Activated CD8-positive, alpha-beta memory T cell treated with anti-CD3 and anti-CD28 coated beads, Interleukin-2, amount 50 U/mL, for 24 hours (primary cell): ENCODE results near the gene USP25.
"Not testable (repeated sequence)": the region's sequence is repeated elsewhere in the genome, so short reads cannot be mapped to it uniquely, and the experiment has no call there.

Source experiments
- DNase-seq: peaks from one replicate; pipeline ENCODE4 v3.0.0-alpha.2; 2020; ENCODE audit errors: extremely low read depth

Gene USP25

DNA sequence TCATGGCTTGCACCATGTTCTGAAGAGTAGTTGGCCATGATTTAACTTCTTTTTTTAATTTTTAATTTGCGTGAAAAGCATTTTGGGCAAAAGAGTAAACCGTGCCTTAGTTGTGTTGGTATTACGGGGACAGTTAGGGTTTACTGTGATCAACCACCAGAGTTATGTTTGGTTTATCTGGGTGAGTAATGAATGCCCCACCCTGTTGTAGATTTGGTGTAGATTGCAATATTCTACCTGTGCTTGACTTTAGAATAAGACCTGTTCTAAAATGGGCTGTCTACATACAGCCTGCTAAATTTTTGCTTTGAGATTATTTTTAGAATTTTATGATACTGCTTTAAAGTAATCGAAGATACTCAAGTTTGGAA, 1.4 kb downstream of the USP25 start:
- DNase-seq, result no peak

DNA sequence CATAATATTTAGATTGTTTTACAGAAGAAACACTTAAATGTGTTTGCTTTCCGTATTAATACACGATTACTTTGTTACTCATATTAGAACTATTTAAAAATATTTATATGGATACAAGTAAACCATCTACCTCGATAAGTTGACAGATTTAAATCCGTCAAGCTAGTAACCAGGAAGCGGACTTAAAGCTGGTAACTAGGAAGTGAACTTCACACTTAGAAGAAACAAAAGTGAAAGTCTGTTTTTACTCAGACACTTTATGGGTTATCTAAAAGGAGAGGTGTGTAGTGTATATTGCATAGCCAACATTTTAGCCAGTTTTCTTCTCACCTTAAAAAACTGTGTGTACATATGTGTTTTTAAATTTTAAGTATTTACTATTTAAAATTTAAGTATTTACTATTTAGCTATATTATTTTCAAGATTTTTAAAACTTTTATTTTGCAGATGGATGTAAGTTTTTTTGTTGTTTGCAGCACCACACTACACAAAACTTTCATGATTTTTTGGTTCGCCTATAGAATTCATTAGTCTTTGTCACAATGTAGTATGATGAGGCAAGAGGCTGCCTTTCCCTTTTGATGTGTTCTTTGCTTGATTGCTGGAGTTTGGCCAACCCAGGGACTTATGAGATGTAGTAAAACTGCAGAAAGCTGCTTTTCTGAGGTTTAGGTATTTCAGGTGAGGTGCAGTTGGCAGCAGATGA, 2.7 kb downstream of the USP25 start:
- no peak for DNase-seq

DNA sequence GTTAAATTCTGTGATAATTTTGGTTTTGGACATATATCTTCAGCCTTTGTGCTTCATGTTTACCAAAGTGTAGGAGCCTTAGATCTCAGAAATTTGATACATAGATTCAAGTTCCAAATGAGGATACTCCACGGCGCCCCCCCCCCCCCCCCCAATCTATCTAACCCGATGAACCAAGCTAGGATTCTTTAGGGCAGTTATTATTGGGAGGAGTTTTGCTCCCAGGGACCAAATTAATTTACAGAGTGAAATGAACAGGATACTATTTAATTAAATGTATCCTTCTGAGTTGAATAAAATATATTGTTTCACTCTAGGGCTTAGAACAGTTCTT, 3.2 kb downstream of the USP25 start:
- DNase-seq, result no peak

DNA sequence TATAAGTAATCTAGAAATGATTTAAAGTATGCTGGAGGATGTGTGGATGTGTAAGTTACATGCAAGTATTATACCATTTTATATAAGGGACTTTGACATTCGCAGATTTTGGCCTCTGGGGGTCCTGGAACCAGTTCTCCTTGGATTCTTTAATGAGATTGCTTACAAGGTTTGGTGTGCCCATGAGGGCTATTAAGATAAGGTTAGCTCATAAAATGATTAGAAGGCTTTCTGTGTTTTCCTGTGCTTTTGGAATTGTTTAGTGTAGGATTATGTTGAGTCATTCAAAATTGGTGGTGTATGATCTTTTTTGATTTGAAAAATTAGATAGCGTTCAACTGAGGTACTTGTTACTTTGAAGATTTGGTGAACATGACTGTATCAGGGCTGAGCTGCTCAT, 5.6 kb downstream of the USP25 start:
- no peak for DNase-seq

DNA sequence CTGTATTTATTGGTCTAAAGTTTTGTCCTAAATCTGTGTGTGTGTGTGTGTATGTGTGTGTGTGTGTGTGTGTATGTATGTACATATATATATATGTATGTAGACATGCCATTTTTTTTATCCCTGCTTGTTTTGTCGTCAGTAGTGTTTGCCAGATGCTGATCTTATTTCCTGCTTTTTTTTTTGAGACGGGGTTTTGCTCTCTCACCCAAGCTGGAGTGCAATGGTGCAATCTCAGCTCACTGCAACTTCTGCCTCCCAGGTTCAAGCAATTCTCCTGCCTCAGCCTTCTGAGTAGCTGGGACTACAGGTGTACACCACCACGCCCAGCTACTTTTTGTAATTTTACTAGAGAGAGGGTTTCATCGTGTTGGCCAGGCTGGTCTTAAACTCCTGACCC, 6.1 kb downstream of the USP25 start:
- DNase-seq, result not testable (repeated sequence)

DNA sequence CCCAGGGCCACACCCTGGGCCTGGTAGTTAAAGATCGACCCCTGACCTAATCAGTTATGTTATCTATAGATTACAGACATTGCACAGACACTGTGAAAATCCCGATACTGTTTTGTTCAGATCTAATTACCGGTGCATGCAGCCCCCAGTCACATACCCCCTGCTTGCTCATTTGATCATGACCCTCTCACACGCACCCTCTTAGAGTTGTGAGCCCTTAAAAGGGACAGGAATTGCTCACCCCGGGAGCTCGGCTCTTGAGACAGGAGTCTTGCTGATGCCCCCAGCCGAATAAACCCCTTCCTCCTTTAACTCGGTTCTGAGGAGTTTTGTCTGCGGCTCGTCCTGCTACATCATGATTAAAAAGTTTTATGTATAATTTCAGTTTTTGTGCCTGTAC, 9.0 kb downstream of the USP25 start:
- DNase-seq, result not testable (repeated sequence)

DNA sequence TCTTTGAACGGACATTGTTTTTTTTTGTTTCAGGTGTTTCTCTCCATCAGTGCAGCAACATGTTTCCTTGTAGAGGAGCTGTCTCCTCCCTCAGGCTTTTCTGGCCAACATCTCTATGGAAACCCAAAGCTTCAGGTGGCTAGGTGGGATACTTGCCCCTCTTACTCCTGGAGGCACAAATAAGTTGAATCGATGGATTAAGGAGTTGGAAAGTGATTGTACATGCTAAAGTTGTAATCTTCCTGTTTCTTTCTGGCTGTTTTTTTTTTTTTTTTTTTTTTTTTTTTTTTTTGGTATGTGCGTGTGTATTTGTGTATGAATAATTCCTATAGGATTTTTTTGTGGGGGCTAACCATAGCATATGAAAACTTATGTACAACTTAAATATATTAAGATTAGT, 10.6 kb downstream of the USP25 start:
- DNase-seq, result no peak

DNA sequence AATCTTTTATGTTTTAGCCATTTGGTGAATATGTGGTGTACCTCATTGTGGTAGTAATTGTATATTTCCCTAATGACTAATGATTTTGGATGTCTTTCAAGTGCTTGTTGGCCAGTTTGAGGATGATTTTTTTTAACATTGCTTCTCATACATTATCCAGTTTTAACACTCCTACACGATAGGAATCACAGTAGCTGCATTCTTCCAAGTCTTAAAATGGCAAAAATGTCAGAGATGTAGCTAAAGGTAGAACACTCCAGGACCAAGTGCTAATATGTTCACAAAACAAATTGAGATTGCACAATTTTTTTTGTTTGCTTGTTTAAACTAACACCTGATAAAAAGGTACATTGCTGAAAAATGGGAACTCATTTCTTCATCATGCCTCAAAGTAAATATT, 11.7 kb downstream of the USP25 start:
- DNase-seq, result no peak

DNA sequence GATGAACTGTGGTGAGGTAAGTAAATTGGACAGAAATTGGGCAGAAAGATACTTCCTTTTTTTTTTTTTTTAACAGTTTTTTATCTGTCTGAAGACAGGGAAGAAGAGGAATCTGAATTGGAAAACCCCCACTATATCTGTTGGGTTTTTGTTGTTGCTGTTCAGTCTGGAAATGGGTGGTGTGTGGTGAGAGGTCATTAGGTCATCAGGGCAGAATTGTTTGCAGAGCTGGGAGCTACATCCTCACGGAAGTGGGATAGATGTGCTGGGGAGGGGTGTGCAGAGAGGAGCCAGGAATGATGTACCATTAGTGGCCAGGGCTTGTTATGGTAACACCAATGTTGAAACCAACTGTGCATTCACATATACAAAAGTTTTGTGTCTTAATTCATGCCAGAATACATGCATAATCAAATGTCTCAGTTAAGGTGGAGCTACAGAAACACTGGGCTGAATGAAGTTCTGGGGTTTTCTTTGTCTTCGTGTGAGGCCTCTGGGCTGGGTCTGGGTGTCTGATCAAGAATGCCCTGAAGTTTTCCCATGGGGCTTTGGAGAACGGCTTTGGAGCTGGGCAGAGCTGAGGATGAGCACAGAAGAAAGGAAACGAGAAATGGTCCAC, 12.4 kb downstream of the USP25 start:
- DNase-seq, result no peak

DNA sequence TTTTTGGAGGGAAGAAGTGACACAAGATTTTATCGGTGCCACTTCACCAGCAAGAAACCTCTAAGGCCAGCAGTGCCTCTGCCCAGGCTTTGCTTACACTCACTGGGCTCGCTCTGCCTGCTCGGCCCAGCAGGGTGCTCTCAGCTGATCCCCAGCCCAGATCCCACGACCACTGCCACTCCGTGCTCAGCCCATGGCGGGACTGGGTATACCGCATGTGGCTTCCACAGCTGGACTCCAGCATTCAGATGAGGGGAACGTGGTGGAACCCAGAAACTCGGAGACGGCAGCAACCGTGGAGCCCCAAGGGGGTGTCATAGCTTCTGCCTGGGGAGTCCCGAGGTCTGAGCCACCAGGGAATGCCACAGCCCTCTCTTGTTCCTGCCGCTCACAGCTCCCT, 12.9 kb downstream of the USP25 start:
- DNase-seq, result no peak

DNA sequence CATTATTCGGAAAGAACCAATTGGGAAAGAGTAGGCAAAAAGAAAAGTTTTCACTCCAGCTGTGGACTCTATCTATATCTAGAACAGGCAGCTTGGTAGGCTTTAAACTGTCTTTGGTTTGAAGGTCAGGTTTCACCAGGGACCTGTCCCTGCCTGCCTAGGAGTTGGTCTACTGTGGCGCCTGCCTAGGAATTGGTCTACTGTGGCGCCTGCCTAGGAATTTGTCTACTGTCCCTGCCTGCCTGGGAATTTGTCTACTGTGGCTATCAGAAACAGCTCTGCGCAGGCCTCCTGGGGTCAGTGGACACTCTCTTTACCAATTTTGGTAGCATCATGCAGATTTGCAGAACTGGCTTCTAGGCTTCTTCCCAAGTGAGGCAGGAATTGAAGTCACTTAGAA, 13.8 kb downstream of the USP25 start:
- no peak for DNase-seq

DNA sequence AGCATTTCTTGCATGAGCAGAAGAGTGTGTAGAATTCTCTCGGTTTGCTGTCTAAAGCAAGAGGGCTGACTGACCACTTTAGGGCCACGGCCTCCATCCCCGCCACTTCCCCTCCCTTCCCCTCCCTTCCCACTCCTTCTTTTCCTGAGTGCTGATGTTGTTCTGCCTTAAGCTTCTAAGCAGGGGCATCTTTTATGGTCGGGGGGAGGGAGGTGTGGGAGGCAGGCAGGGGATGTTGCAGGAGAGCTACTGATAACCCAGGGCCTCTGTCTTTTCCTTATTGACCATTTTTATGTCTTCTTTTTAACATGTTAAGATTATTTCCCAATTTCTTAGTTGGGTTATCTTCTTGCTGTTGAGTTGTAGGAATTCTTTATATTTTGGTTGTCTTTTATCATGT, 15.1 kb downstream of the USP25 start:
- no peak for DNase-seq

DNA sequence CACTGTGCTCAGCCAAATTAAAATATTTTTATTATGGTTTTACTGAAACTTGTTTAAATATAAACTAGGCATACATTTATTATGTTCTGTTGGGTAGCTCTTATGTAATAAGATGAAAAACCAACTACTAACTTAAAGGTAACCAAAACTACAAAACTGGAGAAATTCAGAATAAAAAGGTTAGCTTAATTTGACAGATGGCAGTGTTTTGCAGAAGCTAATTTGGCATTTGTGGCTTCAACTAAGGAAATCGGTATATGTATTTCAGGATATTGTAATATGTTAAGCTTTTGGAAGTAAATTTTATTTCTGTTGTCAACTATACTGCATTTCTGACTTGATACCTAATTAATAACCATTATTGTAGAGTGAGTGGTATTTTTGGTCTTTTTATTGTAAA, 18.8 kb downstream of the USP25 start:
- DNase-seq, result no peak

DNA sequence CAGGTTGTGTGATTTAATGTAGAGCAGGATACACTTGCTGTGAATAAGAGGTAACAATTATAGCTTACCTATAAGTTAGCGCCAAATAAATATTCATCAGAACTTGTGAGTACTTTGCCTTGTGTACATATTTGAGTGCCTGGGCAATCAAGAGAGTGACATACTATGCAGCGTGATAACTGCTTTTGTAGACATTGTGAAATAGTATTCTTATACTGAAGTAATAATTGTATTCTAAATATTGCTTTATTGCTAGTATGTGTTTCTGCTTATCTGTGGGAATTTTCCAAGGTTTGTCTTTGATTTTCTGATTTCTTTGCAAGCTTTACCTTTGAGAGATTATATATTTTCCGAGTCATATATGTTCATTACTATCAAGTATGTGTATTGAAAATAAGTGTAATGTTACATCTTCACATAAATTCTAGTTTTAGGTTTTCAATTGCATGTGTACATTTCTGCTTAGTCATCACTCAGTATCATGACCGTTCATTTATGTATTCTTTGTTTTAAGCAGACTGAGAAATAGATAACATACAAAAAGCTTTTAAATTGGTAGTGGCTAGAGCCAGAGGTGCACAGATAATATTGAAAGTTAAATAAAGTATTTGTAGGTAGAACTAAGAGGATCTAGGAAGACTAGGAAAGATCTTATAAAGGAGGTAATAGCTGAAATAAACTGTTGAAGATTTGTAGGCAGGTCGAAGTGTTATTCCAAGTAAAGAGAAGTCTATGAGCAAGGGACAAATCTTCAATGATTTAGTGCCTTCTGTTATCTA, 19.5 kb downstream of the USP25 start:
- no peak for DNase-seq

DNA sequence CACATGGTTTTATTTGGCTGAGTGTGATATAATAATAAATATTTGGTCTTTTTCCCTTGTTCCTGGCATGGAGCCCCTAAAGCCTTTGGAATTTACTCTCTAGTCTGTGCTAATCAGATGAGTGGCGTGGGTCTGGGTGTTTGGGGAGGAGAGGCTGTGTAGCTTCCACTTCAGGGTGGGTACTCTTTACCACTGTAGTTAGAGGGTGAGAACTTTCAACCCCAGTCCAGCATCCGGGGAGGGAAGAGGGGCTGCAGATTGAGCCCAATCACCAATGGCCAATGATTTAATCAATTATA, 20.0 kb downstream of the USP25 start:
- DNase-seq, result no peak

DNA sequence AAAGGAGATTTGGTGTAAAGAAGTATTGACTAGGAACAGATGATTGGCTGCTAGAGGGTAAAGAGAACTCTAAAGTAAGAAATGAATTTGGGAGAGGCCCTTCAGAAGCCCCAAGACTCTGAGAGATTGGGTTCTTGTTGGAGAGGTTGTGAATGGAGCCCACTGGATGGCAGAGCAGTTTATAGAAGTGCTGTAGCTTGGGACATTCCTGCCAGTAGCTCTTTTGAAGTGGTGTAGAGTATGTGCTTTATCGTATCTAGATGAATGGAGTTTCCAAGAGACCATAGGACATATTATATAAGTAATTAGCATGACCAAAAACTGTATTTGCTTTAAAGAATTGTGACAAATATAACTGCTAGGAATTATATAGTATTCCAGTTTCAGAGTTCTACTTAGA, 21.3 kb downstream of the USP25 start:
- DNase-seq, result no peak

DNA sequence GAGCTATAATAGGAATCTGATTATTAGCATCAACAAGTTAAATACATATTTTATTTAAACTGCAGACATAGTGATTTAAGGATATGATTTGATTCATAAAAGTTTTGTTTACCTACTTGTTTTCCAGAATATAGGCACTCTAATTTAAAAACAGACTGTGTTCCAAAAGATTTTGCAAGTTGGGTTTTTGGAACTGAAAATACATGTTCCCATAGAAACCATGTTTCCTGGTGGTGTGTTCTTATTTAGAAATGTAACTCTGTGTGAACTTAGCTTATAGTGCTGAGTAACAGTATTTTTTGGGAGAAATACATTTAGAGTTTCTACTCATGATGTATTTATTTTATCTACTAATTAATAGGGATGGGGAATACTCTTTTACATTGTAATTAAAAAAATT, 21.8 kb downstream of the USP25 start:
- no peak for DNase-seq

DNA sequence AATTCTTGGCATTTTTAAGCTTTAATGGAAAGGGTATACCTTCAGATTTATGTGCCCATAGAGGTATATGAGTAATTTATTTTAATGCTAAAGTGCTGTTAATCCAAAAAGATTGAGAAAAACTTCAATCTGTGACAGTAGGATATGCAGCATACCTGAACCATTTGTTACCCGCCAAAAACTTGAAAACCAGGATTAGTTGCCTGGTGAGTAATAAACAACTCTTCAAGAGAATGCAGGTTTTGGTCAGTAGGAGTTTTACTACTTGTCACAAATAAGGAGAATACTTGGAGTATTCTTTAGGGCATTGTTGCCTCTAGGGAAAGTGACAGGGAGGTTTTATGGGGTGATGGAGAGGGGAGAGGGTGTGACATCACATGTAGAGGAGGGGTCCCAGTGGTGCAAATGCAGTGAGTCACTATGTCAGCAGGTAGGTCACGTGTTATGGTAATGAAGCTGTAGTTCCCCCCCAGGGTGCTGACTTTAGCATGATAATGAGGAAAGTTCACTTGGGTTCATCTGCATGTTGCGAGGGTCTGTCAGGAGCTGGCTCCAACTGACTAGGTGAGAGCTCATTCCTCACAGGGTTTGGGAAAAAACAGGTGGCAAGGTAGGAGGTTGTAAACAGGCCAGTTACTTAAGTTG, 23.1 kb downstream of the USP25 start:
- DNase-seq, result no peak

DNA sequence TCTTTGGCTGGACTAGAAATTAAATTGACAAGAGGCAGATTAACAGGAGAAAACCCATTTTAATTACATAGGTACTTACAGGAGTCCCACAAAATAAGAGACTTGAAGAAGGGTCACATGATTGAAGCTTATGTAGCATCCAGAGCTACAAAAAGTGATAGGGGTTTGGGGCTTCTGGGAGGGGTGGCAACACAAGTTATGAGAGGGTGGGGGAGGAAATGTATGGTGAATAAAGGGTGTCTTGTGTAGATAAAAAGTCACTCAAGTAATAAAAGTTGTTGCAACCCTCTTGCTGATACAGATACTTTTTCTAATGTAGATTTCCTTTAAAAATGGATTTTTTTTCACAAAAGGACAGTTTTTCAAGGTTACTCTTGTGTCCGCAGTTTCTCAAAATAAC, 24.0 kb downstream of the USP25 start:
- DNase-seq, result no peak

DNA sequence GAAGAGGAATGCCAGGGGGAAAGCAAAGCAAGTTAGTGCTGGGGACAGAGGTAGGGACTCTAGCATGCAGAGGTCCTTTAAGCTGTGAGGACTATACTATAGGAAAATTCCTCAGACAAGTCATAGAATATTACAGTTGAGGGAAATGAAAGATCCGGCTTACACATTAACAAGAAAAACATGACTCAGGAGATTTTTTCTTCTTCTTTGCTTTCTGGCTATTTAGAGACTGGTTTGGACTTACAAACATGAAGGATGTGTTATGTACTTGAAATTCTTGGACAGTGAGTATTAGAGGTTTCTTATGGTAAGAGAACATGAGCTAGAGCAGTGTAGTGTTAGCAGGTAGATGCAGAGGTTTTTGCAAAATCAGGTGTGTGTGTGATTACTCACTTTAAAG, 24.9 kb downstream of the USP25 start:
- no peak for DNase-seq

DNA sequence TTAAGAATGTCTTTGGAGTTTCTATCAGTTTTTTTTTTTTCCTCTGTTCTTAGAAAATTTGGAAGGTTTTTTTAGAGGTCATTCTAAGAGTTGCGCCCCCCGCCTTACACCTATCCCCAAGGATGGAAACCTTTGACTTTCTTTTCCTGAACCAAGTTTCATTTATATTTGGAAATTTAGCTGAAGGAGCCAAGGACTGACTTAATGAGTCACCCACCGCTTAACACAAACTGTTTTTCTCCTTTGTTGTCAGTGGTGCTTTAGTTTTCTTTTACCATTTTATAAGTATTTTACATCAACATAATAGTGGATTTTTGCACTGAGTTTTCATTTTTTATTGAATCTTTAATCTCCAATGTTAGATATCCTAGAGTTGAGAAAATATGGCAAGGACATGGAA, 25.3 kb downstream of the USP25 start:
- DNase-seq, result no peak

DNA sequence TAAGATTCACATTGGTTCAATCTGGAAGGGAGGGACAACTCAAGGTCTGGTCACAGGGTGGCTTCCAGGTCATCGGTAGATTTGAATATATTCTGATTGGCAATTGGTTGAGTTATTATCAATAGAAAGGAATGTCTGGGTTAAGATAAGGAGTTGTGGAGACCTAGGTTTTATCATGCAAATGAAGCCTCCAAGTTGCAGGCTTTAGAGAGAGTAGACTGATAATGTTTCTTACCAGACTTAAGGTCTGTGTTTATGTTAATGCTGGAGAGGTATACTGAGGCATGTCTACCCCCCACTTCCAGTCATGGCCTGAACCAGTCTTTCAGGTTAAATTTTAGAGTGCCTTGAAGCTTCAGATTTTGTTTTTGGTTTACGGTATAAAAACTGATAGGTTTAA, 29.7 kb downstream of the USP25 start:
- DNase-seq, result no peak

DNA sequence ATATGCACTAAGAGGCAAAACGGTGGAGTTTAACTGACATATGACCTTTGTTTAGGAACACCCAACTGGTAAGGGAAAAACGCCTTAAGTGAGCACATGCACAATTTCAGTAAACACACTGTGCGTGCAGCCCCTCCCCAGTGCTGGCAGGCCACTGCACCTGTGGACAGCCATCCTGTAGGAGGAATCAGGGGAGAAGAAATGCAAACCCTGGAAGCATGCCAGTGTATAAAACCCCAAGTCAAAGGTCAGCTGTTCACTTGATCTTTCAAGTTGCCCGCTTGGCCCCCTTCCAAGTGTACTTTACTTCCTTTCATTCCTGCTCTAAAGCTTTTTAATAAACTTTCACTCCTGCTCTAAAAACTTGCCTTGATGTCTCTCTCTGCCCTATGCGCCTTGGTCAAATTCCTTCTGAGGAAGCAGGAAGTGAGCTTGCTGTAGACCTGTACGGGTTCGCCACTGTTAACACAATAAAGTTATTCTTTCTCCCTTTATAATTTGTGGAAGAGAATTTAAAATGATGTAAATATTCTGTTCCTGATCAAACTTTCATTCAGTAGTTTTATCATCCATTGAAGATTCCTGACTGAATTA, 31.8 kb downstream of the USP25 start:
- no peak for DNase-seq
